ENCODE results near the gene PRR33.

Gene PRR33

DNA sequence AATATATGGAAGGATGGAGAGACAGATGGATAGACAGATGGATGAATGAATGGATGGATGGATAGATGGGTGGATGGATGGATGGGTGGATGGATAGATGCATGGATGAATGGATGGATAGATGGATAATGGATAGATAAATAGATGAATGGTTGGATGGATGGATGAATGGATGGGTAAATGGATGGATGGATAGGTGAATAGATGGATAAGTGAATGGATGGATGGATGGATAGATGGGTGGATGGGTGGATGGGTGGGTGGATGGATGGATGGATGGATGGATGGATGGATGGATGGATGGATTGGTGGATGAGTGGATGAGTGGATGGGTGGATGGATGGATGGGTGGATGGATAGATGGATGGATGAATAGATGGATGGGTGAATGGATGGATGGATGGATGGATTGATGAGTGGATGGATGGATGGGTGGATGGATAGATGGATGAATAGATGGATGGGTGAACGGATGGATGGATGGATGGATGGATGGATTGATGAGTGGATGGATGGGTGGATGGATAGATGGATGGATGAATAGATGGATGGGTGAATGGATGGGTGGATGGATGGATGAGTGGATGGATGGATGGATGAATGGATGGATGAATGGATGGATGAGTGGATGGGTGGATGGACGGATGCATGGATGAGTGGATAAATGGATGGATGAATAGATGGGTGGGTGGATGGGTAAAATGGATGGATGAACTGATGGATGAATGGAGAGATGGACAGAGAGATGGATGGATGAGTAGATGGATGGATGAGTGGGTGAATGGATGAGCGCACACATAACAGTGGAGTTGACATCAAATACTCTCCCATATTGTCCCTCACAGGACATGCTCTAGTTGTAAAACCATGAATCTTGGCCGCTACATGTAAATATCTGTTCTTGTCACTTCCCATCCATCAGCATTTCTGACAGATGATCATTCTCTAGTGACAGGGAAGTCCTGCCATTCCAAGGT, 30.0 kb downstream of the PRR33 start:
- DNase-seq: no peak

DNA sequence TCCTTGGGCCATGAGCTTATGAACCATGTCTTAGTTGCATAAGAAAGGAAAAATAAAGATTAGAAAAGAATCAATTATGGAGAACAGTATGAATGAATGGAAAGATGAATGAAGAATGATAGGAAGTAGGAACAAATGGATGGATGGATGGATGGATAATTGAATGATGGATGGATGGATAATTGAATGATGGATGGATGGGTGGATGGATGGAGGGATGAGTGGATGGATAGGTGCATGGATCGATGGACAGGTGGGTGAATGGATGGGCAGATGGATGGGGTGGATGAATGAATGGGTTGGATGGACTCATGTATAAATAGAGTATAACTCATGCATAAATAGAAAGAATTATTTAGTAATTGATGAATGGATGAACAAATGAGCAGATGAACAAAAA, 31.6 kb downstream of the PRR33 start:
- DNase-seq: no peak

DNA sequence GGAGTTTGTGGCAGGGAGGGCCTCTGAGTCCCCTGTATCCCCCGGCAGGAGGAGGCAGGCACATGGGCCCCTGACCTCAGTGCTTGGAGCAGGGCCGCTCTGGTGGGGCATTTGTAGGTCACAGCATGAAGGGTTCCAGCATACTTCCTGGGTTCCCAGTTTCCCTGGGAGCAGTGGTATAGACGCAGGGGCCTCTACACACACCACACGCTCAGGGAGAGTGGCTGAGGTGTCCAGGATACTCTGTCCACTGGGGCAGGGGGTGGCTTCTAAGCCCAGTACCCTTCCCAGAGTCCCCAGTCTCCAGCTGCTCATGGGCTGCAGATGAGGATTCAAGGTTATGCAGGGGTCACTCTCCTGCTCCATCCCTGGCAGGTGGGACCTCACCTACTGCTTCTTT, 32.7 kb downstream of the PRR33 start:
- DNase-seq: no peak

DNA sequence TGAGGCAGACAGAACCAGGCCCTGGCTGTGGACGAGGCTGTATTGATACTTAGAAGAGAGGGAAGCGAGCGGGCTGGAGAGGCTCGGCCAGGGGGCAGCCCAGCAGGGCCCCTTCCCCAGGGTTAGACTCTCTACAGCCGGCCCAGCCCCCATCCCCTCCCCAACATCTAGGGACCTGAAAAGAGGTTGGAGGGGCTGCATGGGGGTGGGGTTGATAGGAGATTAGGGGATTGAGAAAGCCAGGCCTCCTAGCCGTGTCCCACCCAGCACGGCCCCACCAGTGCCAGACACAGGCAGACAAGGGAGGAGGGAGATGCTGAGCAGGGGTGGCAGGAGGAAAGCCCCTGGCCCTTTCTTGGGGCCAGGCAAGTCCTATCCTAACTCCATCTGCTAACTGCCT, 33.1 kb downstream of the PRR33 start:
- DNase-seq: no peak

DNA sequence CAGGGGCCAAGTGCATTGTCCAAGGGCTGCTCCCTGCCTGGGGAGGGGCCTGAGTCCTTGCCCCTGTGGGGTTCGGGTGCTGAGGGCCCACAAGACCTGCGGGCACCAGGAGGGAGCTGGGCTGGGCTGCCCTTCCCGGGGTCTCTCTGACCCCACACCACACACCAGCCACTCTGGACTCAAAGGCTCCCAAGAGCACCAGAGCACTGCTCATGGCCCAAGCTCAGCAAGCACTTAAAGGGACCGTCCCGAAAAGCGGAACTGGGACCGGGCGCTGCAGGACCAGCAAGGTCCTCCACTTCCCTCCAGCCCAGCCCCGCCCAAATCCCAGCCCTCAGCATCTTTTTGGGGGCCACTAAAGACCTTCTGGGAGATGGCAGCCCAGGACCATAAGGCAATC, 33.5 kb downstream of the PRR33 start:
- DNase-seq: no peak

DNA sequence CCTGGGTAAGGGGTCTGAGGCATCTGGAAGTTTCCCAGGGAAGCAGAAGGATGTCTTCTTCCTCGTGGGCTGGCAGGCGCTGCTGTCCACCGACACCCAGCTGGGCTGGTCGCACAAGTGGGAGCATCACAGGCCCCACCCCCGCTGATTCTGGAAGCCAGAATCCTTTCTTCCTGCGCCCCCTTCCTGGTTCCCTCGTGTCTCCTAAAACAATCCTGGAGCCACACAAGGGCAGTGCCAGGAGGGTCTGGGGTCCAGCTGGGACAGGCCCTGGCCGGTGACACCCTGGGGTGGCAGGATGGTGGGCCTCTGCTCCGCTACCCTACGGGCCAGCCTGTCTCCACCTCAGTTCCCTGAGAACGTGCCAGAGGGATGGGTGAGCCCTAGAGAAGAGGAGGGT, 34.6 kb downstream of the PRR33 start:
- DNase-seq: no peak

DNA sequence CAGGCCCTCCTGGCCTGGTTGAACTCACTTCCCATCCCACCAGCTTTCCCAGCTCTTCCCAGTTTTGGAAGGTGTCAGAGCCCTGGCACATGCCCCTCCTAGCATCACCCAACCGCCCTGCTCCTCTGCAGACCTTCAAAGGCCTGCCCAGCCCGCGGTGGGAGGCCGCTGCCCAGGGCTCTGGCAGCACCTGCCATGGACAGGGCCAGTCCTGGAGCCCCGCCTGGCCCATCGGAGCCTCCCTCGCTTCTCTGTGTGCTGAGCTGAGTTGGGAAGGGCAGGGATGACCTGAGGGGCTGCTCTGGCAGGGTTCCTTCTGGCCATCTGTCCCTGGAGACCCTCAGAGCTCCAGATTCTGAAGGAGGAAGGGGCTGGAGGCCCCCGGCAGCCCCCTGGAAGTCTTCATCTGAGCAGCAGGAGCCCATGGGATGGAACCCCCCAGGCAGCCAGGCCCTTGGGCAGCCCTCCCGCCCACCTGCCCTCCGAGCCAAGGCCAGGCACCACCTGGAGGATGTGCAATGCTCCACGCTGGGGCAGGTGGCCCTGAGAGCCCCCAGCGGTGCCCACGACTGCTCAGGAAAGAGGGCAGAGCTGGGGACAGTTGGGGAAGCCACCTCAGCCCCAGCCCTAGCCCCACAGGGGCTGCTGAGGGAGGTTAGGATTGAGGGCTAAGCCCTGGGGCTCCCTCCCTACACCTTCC, 35.2 kb downstream of the PRR33 start:
- no peak for DNase-seq

DNA sequence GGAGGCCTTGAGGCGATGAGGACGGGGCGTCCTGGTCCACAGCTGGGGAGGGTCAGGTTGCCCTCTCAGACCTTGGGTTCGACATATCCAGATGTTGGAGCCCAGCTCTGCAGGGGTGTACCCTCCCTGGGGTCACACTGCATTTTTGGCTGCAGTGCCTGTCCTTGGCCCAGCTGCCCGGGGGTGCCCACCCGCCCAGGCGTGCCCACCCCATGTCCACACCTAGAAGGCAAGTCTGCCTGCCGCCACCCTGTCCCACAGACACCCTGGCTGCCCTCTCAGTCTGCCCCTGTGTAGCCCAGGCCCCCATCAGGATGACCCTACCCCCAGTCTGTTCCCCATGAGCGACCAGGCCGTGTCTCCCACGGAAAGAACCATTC, 35.8 kb downstream of the PRR33 start:
- no peak for DNase-seq

DNA sequence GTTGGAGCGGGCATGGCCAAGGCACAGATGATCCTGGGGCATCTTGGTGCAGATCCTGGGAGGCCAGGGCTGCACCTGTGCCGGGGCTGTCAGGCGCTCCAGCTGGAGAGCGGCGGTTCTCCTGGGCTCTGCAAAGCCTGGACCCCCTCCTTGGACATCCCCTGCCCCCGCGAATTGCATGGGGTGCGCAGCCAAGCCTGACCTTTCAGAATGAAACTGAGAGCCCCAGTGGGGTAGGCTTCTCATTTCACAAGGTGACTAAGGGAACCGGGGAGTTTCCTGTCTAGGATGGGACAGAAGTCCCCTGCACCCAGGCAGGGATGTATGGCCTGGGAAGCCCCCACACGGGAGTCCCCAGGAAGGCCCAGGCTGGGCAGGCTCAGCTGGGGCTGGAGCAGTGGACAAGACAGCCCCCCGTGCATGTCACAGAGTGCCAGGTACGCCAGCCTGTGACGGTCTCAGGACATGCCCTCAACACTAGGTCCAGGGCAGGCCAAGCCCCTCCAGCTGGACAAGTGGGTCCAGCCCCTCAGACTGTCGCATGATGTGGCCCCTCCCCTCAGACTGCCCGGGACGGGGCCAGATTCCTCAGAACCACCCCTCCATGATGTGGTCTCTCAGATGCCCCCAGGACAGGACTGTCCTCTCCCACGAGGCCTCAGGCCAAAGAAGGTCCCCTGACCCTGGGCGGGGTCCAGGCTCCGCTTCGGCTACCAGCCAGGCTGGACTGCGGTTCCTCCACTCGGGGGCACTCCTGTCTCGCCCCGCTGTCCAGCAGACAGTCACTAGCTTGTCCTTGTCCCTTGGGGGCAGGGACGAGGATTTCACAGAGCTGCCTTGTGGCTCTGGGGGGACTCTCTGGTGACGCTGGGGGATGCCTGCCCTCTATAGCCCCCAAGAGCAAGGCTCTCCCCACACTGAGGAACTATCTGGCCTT, 36.5 kb downstream of the PRR33 start:
- DNase-seq: peak; percentile 64

DNA sequence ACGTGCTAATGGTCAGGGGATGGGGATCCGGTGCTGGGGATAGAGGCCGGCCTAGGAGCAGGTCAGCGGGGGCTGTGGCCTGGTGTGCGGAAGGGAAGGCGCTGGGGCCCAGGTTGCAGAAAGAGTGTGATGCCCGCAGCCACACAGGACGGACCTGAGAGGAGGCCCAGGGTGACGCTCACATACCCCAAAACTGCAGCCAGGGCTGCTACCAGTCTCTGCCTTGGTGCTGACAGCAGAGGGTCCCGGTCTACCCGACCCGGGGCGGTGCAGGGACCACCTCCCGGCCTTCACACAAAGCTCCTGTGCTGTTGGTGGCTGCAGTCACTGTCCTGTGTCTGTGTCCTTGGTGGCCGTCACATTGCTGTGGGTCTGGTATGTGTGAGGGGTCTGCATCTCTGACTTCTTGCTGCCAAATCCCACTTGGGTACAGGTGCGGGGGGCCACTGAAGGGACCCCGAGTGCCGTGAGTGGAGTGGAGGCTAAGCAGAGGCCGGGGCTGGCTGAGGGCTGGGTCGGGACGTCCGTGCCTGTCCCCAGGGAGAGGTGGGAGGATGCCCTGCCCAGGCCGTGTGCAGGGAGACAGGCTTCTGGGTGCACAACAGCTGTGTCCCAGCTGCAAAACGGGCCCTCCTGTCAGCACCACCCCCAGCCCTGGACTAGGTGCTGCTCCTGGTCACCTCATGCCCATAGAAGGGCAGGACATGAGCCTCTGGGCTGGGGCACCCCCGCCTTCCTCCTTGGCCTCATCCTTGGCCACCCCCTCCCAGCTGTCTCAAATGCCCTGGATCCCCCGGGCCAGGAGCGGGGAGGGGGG, 37.4 kb downstream of the PRR33 start:
- DNase-seq: no peak

DNA sequence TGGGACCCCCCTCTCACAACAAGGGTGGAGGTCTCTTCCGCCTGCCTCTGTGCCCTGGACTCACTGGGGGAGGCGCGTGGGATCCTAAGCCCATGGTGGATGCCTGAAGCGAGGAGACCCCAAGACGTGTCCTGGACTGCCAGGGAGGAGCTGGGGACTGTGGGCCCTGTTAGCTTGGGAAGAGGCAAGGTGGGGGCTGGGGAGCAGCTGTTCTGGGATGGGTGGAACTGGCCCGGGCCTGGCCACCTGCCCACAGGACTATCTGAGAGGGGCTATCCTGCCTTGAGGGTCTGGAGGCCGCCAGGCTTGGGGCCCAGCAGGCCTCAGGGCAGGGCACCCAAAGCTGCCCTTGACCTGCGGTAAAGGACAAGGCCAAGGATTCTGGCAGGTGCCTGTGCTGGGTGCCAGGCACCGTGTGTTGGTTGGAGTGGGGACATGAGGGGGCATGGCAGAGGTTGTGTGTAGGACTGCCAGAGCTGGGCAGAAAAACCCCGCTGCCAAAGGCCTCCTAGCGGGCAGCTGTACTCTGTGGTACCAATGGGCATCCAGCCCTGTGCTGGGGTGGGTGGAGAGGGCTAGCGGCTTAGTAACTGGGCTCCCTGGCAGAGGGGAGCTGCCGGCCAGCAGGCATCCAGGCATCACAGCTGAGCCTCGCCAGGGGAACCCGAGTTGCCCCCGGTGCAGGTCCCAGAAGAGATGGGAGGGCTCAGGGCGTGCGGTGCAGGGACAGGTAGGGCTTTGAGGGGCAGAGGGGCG, 38.1 kb downstream of the PRR33 start:
- no peak for DNase-seq

DNA sequence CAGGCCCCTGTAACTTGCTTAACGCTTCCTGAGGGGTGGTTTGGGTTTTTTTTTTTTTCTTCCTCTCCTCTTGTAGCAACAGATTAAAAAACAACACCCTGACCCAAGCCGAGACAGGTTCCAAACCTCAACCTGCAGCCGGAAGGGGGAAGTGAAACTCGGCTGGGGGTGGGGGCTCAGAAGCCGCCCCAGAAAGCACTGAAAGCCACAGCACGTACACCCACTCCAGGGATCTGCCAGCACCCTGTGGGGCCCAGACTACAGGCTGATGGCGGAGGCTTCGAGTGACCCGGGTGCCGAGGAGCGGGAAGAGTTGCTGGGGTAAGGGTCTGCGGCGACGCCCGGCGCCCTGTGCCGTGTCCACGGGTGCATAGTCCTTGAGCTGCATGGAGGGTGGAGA, 38.8 kb downstream of the PRR33 start, which contains the start of gene LSP1:
Gene LSP1 (plus strand): TSS at position 208 of the 400 bp plus-strand sequence. CDS start 61 bp downstream, at position 269.
- peak; percentile 76 for DNase-seq

DNA sequence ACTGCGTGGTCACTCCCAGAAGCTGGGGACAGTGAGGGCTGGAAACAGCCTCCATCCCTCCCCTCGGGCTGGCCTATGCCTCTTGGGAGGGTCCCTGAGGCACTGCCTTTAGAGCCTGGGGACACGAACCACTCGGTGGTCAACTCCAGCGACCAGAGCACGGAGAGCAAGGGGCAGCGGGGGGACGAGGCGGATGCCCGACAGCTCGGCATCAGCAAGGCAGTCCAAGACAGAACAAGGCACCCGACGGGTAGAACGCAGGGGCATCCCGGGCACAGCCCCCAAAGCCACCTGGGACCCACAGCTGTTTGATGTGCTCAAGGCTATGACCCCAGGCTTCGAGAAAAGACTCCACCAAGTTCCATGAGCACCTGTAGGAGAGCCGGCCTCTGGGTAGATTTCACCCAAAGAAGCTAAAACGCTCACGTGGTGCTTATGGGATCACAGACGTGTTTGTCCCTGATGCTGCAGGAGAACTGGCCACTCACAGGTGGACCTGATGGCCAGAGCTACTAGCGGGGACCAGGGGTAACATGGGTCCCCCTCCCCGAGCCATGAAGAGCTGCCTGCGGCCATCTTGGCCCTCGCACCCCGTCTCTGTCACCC, 39.3 kb downstream of the PRR33 start:
- DNase-seq: no peak

DNA sequence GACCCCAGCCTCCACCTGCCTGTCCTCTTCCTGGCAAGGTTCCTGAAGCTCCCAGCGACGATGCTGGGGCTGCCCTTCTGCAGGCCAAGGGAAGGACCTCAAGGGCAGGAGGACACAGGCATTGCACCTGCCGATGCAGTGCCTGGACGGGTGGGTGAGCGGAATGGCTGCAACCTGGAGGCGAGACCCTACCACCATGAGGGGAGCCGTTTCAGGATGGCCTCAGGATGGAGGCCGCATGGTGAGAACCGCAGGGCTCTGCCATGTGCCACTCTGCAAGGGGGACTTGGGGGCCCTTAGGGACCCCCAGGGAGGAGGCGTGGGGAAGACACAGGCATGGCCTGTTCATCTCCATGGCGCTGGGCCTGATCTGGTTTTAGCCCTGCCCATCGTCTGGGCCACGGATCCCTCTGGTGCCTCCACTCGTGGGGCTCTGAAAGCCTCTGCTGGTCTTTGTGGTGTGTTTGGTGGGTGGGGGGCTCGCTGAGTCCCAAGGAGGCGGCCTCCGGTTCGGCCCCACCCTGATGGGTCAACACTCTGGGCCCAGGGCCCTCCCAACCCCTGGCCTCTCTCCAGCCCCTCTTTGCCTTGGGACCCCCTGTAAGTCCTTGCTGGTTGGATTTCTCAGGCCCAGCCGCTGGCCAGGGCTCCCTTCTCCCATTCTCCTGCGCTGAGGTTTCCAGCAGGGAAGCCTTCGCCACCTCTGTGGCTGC, 40.1 kb downstream of the PRR33 start:
- no peak for DNase-seq

DNA sequence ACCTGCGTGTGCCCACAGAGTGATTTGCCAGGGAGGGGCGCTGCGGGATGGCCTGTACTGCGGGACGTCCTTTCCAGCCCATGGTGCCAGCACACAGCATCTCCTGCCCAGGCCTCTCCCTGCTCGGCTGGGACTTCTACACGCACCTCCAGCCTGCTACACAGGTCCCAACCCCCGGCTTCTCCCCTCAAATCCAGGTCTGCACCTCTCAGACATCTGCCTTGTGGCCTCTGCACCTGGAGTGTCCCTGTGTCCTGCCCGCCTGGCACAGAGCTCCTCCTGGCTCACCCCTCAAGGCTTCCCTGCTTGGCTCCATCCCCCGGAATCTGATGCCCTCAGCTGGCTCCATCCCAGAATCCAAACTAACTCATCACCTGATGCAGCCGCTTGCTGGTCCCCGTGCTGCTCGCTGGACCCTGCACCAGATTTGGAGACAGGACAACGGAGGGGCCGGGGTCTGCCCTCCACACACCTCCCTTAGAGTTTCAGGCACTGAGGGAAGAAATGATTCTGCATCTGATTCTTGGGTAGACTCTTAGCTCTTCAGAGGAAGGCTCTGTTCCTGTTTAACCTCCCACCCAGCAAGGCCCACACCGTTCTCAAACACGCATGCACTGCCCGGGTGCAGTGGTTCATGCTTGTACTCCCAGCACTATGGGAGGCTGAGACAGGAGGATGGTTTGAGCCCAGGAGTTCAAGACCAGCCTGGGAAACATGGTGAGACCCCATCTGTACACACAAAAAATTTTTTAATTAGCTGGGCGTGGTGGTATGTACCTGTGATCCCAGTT, 42.9 kb downstream of the PRR33 start:
- DNase-seq: no peak

DNA sequence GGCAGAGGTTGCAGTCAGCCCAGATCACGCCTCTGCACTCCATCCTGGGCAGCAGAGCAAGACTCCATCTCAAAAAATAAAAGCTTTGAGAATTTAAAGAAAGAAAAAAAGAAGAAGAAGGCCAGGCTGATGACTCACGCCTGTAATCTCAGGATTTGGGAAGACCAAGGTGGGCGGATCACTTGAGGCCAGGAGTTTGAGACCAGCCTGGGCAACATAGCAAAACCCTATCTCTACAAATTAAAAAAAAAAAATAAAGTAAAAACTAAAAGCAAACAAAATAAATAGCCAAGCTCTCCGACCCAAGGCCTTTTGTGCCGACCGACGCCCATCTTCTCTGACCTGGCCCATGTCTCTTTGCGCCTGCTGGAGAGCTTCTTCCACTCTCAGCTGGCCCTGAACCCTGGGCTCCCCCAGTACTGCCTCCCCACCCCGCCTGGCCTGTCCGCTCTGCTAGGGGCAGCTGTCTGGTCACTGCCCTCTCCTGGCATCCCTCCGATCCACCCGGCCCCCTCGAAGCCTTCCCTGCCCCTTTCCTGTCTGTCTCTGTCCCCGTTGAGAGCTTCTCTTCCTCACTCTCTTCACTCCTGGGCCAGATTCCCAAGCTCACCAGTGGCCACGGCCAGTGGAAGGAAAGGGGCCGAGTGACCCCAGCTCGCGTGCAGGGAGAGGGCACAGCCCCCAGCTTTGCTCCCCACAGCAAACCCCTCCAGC, 43.6 kb downstream of the PRR33 start:
- DNase-seq: no peak

DNA sequence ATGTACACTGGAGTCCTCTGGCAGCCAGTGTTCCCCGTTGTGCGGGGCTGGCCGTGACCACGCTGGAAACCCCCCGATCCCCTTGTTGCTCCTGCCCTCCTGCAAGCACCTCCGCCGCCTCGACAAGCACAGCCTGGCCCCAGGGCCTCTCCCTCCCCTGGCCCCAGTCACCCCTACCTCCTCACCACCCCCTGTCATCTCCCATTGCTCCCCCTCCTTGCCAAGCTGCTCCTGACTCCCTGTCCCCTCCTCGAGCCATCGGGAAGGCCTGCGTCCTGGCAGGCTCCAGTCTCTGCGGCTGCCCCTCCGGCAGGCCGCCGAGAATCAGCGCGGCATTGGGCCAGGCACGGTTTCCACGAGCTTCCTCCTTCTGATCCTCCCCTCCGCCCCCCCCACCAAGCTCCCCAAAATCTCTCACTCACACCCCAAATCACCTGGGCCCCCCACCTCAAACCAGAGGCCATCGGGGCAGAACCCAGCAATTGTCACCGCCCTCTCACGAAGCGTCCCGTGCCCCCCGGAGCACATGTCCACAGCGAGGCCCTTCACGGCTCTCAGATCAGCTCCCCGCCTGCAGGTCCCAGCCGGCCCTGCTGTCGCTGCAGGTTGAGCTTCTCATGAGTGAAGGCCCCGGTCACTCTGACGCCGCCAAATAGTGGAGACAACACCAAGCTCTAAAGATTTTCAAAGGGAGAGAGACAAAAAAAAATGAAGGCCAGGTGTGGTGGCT, 44.5 kb downstream of the PRR33 start:
- no peak for DNase-seq

DNA sequence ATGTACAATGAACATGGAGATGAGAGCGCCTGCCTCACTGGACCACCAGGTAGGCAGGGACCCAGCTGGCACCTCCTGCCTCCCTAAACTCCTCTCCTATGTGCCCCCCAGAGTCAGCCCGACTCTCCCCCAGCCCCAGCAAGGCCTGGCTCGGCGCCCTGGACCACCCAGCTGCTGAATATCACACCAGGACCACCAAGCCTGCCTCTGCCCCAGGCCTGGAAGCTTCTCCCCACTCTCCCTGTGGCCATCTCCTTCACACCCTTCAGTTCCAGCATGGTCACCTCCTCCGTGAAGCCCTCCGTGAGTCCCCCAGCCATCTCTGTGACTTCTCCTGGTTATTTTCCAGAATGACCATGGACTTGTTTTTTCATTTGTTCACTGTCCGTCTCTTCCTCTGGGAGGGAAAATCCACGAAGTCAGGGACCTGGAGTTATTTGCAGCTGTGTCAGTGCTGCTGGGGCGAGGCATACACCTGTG, 45.2 kb downstream of the PRR33 start:
- no peak for DNase-seq
